HG03196 (cell line): ENCODE results near the gene TAF6L.
"Not testable (repeated sequence)": the region's sequence is repeated elsewhere in the genome, so short reads cannot be mapped to it uniquely, and the experiment has no call there.

ENCODE experiments used
- ATAC-seq: cut with Tn5 transposase; IDR thresholded peaks from one replicate; pipeline ENCODE4 v1.9.1; 2021; ENCODE audit not compliant: unreplicated experiment

The TAF6L gene

DNA sequence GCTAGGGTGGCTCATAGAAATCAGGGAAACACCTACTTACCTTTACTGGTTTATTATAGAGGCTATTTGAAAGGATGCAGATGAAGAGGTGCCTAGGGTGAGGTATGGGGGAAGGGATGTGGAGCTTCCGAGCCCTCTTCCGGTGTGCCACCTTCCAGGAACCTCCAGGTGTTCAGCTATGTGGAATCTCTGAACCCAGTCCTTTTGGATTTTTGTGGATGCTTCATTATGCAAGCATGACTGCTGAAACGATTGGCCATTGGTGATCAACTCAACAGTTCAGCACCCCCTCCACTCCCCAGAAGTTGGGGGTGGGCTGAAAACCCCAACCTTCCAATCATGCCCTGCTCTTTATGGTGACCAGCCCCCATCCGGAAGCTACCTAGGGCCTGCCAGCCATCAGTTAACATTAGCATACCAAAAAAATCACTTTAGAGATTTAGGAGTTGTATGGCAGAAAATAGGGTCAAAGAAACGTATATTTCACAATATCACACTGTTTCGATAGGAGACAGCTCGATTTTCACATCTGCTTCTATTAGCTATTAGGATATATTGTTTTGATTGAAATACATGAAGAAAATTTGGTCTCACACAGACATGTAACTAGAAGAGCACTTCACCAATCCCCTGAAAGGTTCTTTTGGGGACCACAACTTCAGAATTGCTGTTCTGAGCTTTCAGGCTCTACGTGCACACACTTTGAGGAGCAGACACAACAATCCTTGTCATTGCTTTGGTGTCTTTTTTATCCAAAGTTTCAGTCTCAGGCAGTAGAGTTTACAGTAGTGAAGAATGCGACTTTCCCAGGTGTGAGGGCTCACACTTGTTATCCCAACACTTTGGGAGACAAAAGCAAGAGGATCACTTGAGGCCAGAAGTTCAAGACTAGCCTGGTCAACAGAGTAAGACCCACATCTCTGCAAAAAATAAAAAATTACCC lies 13.1 kb upstream of the TAF6L start:
- no peak for ATAC-seq

DNA sequence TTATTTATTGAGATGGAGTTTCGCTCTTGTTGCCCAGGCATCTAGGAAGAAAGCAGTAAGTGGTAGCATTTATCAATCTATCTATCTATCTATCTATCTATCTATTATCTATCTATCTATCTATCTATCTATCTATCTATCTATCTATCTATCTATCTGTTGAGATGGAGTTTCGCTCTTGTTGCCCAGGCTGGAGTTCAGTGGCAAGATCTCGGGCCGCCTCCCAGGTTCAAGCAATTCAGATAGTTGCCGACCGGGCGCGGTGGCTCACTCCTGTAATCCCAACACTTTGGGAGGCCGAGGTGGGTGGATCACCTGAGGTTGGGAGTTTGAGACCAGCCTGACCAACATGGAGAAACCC lies 10.3 kb upstream of the TAF6L start:
- not testable (repeated sequence) for ATAC-seq

DNA sequence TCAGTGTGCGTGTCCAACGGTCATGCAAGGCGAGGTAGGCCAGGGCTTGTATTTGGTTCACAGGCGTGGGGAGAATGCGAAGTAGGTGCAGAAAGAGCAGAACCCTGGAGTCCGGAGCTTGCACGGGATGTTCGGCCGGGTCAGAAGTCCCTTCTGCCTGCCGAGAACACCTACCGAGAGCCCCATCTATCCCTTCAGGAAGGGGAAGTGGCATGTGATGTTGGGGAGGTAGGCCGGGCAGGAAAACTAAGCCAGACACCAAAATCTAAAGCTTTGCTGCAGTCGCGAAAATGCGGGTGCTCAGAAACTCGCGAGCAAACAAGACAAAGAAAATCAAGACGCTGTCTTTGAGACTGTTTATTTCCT lies 435 bp upstream of the TAF6L start:
- peak; percentile 6 for ATAC-seq

DNA sequence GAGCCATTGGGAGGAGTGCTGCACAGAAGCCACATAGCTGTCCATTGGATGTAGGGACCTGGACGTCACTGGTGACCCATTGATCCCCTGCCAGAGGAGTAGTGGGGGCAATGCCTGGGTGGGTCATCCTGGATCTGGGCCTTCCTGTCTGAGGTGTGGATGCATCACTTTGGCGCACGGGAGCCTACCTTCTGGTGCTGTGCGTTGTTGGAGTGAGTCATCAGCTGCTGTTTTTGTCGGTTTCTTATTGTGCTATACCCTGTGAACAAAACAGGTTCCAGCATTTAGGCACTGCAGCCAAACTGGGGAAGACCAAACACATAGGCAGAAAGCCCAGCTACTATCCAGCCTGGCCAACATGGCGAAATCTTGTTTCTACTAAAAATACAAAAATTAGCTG lies 3.2 kb downstream of the TAF6L start:
- ATAC-seq = no peak

DNA sequence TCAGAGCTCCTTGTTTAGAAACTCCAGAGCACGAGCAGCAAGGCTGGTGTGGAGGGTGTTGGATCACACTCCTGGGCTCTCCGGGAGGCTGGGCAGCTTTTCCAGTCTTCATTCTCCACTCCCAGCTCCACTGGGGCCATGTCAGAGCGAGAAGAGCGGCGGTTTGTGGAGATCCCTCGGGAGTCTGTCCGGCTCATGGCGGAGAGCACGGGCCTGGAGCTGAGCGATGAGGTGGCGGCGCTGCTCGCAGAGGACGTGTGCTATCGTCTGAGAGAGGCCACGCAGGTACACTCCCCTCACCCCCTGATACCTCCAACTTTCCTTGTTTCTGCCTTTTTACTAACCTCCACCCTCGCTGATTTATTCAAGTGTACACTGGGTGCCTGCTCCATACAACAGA lies 4.5 kb downstream of the TAF6L start:
- ATAC-seq = no peak

DNA sequence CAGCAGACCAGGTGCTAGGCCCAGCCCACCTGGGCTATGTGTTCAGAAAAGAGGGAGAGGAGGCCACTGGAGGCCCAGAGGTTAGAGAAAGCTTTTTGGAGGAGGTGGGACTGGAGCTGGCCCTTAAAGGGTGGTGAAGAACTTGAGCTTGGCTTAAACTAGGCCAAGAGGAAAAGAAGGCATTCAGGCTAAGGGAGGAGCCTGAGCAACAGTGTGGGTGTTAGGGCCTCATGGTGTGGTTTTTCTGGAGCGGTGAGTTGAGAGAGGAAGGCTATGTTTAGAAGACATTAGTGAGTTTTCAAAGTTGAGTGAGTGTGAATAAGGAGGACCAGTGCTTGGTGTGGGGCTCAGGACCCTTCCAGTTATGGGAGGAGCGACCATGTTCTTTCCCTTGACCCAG lies 6.2 kb downstream of the TAF6L start:
- no peak for ATAC-seq

DNA sequence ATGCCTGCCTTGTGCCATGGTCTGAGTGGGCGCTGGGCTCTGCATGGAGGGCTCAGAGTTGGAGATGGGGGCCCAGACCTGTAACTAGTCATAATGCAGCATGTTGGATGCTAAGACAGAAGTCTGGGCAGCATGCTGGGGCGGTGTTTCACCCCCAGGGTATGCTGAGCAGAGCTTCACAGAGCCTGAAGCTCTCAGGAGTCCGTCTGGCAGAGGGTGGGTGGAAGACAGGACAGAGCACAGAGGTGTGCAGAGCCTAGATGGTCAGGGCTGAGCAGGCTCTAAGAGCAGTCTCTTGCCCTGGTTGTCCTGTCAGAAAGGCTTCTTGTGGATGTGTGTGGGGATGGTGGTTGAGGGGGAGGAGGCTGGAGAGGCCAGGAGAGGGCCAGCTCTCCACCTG lies 7.2 kb downstream of the TAF6L start:
- ATAC-seq = no peak

DNA sequence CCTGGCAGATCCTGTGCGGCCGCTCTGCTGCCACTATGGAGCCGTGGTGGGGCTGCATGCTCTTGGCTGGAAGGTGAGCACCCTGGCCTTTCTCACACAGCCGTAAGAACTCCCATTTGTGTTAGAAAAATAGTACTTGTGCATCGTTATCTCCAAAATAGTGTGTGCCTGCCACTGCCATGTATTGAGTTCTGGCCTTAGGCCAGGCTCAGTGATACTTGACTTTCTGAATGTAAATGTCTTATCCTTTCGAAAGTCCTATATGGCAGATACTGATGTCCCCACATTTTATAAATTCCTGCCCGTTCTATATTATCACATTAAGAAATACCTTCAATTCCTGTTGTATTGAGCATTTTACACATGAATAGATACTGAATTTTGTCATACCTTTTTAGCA lies 11.6 kb downstream of the TAF6L start:
- no peak for ATAC-seq

DNA sequence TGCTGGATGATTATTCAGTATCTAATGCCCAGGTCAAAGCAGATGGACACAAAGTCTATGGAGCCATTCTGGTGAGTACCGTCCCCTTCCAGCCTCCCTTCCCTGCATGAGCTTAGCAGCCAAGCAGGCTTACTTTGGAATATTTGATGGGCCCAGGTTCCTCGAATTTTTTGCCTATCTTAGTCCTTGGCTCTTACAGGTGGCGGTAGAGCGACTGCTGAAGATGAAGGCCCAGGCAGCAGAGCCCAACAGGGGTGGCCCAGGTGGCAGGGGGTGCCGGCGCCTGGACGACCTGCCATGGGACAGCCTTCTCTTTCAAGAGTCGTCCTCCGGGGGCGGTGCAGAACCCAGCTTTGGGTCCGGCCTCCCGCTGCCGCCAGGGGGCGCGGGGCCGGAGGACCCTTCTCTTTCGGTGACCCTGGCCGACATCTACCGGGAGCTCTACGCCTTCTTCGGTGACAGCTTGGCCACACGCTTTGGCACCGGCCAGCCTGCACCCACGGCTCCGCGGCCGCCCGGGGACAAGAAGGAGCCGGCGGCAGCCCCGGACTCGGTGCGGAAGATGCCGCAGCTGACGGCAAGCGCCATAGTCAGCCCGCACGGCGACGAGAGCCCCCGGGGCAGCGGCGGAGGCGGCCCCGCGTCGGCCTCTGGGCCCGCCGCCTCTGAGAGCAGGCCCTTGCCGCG lies 15.3 kb downstream of the TAF6L start:
- ATAC-seq = peak; percentile 55

DNA sequence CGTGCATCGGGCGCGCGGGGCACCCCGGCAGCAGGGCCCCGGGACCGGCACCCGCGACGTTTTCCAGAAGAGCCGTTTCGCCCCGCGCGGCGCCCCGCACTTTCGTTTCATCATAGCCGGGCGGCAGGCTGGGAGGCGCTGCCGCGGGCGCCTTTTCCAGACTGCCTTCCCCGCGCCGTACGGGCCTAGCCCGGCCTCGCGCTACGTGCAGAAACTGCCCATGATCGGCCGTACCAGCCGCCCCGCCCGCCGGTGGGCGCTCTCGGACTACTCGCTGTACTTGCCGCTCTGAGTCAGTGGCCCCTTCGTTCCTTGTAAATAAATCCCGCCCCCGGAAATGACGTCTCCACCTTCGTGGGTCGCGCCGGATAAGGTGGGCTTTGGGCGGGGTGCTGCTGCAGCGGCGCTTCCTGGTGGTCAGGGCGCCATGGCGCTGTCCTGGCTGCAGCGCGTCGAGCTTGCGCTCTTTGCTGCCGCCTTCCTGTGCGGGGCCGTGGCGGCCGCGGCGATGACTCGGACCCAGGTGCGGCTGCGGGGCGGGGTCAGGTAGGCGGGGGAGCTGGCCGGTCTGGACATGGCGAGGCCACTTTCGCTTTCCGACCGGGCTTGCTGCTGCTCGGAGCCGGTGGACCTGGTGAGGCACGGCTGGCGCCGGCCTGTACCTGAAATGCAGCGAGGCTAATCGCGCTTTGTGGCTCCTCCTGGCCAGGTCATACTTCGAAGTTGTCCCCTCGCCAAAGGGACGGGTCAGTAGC lies 16.0 kb downstream of the TAF6L start, which contains the start of gene TMEM179B:
Gene TMEM179B, plus strand, starts transcription at position 398 of the 755 bp plus-strand sequence. Its CDS starts 30 bp downstream, at position 428.
- peak; percentile 66 for ATAC-seq

DNA sequence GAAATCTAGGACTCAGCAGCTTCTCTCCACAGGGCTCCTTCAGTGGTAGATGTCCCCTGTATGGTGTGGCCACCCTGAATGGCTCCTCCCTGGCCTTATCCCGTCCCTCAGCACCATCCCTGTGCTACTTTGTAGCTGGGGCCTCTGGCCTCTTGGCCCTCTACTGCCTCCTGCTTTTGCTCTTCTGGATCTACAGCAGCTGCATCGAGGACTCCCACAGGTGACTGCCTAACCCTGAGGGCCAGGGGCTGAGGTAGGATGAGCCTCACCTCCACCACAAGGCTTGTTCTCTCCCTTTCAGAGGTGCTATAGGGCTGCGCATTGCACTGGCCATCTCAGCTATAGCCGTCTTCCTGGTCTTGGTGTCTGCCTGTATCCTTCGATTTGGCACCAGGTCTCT lies 17.8 kb downstream of the TAF6L start:
- ATAC-seq = no peak

DNA sequence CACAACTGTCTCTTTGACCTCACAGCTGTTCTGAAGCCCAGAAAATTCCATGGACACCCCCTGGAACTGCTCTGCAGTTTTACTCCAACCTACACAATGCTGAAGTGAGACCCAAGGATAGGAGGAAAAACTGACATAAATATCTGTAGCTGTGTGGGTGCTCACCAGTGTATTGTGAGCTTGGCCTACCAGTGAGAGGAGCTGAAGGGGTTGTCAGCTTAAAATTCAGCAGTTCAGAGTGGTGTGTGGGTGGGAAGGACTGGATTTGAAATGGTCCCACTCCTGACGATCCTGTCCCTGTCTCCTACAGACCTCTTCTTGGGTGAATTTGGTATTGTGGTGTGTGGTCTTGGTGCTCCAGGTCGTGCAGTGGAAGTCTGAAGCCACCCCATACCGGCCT lies 18.4 kb downstream of the TAF6L start:
- ATAC-seq = no peak

DNA sequence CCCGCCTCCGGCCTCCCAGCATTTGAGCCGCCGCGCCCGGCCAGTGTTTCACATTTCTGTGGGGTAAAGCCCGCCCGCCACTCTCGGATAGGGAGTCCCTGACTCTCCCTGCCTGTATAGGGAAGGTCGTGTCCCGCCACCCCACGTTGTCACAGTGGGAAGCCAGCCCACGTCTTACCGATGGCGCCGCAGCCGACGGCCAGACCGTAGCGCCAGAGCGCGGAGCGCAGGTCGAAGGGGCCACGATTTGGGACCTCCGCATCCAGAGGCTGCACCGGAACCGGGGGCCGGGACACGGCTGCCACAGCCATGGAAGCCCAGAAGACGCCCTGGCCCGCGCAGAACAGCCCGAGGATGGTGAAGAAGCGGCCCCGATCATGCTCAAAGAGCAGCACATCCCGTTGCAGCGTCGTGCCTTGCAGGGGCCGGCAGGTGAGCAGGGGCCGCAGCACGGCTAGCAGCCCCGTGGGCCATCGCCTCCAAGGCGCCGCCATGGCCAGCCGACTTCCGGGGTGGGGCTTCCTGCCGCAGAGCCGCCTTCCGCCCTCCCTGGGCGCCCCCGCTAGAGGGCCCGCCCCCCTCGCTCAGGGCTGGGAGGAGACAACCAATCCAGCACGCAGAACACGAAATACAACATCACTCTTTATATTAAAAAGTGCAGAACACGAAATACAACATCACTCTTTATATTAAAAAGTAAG lies 20.5 kb downstream of the TAF6L start, which contains the start of gene TMEM223:
Gene TMEM223, minus strand, starts transcription at position 506 of the 701 bp plus-strand sequence. Its CDS starts 12 bp downstream, at position 494.
- peak; percentile 51 for ATAC-seq

DNA sequence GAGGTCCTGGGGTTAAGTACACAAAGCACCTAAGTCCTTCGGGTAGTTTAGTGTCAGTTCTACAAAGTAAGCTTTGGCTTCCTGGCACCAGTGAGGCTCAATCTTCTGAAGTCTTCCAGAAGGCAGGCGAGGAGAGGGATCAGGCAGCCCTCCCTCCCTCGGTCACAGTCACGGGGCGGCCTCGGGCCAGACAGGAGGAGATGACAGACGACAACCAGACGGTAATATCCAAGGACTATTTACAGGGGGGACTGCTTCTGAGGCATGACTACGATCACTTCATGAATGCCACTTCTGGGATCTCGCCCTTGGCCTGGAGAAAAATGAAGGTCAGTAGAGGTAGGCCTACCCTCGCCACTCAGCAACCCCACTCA lies 21.0 kb downstream of the TAF6L start:
- no peak for ATAC-seq

DNA sequence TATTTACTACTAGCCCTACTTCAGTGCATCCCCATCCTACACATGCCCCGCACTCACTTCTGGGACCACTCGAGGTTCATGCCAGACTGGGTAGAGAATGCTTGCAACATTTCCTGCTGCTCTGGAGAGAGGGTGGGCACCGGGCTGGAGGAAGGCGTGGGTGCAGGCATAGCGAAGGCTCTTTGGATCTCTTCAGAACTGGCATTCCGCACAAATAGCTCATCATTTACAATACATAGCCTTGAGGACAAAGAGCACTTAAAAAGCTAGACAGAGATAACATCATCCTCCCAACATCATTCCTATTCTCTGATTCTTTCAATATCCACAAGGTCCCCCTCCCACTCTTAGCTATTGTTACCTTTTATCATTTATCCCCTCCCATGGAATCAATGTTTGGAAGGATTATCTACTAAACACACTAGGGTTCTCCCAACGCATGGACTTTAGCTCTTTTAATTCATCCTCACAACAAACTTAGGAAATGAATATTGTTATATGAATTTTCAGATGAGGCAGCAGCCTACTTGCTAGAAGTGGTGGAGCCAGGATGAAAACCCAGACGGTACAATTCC lies 23.1 kb downstream of the TAF6L start:
- ATAC-seq = no peak

DNA sequence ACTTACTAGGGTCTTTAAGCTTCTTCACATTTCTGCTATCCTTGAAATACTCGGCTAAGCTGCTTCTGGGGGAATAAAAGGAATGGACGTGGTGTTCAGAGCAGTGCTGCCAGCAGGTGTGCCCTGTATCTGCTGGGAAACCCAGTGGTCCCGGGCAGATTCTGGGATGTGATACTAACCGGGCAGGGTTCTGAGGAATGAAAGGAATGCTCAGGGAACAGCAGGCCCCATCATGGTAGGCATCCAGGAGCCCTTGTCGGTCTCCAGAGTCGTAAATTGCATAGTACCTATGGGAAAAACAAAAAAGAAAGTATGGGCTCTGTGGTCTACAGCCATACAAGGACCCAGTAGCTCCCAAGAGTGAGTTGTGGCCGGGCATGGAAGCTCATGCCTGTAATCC lies 25.1 kb downstream of the TAF6L start:
- no peak for ATAC-seq

DNA sequence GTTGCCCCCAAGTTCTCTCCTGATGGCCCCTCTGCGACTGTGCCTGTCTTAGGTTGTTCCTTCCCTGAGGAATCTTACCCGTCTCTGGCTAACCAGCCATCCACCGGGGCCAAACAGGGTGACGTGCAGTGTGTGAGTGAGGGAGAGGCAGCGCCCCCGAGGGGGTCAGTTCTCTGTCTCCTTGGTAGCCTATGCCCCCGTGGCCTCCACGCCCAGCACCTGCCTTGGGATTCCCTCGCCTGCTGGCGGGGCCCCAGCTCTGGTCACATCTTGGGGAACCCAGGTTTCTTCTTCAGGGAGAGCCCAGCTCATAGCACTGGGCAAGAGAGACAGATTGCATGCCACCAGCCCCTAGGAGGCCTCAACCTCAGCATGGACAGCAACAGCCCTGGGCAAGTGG lies 28.3 kb downstream of the TAF6L start:
- ATAC-seq = no peak

DNA sequence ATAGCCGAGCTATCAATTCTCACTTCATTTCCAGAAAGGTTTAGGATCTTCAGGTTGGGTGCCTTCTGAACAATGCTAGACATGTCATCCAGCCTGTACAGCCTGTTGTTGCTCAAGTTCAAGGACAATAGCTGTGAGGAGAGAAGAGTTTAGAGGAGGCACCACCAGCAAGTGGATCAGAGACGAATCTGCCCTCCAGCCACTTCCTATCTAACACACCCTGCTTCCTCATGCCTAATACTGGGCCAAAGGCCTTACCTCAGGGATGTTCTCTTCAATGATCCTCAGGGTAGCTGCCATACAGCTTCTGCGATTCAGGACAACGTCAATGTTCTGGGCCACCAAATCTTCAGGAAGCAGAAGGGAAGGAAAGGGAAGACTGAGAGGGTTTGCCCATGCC lies 29.9 kb downstream of the TAF6L start:
- no peak for ATAC-seq

DNA sequence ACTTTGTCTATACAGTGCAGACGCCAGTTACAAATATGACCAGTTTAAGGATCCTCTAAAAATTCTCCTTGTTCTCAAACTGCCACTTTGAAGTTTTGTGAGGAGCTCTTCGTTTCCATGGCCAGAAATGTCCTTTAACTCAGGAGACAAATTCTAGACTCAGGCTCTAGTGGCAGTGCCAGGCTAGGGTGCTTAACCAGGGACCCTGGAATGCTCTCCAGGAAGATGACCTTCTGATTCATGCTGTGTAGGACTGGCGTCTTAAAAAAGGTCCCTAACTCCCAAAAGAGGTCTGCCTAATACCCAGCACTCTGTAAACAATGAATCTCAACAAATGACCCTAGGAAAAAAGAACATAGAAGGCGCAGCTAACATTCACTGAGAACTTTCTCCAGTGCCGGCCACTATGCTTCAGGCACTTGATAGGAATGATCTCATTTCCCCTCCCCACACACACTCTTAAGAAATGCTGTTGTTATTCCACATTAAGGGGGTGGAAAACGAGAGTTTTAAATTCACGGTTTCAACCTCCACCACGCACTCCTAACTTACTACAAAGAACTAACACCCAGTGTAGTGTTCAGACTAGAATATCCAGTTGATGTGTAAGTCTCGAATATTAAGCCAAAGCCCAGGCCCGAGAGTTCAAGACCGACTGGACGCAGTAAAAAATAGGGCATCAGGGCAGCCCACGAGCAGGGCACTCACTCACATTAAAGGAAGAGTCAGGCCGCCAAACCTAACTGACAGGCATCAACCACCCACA lies 33.3 kb downstream of the TAF6L start:
- ATAC-seq = no peak
